ENCODE data around the gene SRF. TPM values are rescaled to one million over a fixed set of nuclear protein-coding genes. Genes with fewer than 3 reads are reported as not detected.
"Not testable (repeated sequence)": the region's sequence is repeated elsewhere in the genome, so short reads cannot be mapped to it uniquely, and the experiment has no call there.

The SRF gene
- total RNA-seq = 10 to 100 TPM; 27.8 to 28.2 TPM

DNA sequence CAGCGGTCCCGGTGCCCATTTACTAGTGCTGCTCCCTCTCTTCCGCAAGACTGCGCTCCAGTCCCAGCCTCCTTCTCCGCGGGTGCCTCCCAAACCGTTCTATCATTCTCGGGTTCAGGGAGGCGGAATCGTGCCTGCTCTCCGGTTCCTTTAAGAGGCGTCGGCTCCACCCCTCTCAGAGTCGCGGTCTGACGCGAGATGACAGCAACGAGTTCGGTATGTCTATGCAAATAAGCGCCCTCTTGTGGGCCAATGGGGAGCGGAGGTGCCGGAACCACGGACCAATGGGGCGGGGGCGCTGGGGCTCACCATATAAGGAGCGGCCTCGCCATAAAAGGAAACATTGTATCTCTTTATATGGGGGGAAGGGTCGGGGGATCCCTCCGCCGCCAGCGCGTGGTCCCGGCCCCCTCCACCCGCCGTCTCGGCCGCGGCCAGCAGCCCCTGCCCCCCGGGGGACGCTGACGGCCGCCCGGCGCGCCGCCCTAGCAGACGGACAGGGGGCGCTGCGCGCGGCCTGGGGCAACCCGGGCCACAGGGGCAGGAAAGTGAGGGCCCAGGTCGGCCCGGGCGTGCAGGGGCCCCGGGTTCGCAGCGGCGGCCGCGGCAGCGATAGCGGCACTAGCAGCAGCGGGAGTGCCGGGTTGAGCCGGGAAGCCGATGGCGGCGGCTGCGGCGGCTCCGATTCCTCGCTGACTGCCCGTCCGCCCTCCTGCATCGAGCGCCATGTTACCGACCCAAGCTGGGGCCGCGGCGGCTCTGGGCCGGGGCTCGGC lies at the start of gene SRF:
Gene SRF (plus strand): TSS at position 339 of the 776 bp plus-strand sequence. CDS start 388 bp downstream, at position 727.
- DNase-seq = peak; percentile 100
- CTCF ChIA-PET = interaction anchor here (2.1 kb wide), 1 partner anchor 27 kb away, joined by 11 read pairs; no protein-coding TSS in a partner anchor
- Mint-ChIP-seq H3K4me3 (peak within 1 kb of the TSS; percentile 96), H3K27me3 (ENCODE audit: low read depth) (no peaks in the 10 kb centered on the region), H3K36me3 (ENCODE audit: low read depth) (peaks cover 7% of the 10 kb centered on the region), H3K9me3 (no peaks in the 10 kb centered on the region), H3K4me1 (ENCODE audit: low read depth) (peaks cover 35% of the 10 kb centered on the region), H3K27ac (peak within 1 kb of the TSS; percentile 89)
- intact Hi-C loops (cut with micrococcal nuclease) = loop anchor here (1.0 to 5.0 kb wide), 15 partner anchors 112 to 1124 kb away; partner anchors contain the start of genes ABCC10, CNPY3, CUL7 and GTPBP2

DNA sequence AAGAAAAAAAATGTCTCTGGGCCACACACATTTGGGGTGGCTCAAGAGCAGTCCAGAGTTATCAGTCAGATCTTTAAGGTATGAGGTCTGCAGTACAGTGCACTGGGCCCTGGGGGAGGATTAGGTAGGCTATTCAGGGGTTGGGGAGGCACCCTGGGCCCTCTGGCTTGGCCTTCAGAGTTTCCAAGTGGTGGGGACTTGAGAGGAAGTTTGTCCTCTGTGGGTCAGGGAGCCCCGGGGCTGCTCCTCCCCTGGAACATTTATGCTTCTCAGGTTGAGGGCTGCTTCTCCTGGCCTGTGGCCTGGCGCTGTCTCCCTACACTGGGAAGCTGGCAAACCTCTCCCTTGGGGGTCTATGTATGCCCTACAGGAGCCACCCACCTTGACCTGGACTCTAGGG lies 48.9 kb upstream of the SRF start:
- Mint-ChIP-seq H3K9me3 (no peaks in the 10 kb centered on the region), H3K36me3 (ENCODE audit: low read depth) (no peaks in the 10 kb centered on the region), H3K27me3 (ENCODE audit: low read depth) (no peaks in the 10 kb centered on the region), H3K27ac (no peak overlapping the region), H3K4me1 (ENCODE audit: low read depth) (no peaks in the 10 kb centered on the region), H3K4me3 (no peak overlapping the region)
- intact Hi-C loops (cut with micrococcal nuclease) = no loop called here
- DNase-seq = no peak
- CTCF ChIA-PET = no interaction called here

DNA sequence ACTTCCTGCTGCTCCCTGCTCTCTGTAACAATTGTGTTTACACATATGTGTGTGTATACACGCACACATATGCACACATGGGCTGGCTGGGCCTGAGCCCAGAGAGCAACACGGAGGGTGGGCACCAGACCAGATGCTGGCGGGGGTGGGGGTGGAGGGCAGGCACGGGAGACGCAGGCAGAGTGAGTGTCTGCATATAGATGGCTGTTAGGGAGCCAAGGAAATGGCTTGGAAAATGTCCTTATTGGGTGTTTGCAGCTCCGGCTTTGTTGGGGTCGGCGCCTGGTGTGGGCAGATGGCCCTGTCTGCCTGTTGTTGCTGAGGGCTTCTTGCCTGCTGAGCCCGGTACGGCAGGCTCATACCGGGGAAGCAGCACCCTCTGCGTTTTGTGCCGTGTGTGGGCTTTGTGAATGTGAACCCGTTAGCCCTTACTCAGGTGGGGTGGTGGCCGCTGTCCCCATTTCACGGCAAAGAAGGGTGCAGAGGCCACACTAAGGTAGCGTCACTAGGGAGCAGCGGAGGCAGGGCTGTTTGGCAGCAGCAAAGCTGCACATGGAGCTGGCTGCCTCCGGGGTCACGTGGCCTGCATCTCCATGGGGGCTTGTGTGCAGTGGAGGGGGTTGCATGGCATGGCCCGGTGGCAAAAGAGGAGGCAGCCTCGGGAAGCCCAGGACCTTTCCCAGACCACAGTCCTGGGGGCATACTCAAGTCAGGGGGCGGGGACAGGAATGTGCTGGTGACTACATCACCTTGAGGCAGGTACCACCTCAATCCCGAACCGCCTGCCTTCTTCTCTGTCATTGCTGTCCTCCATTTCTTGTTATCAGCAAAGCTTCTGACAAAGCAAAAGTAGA lies 47.4 kb upstream of the SRF start:
- Mint-ChIP-seq H3K4me3 (no peak overlapping the region), H3K36me3 (ENCODE audit: low read depth) (no peaks in the 10 kb centered on the region), H3K9me3 (no peaks in the 10 kb centered on the region), H3K4me1 (ENCODE audit: low read depth) (no peaks in the 10 kb centered on the region), H3K27ac (no peak overlapping the region), H3K27me3 (ENCODE audit: low read depth) (no peaks in the 10 kb centered on the region)
- intact Hi-C loops (cut with micrococcal nuclease) = no loop called here
- no peak for DNase-seq
- CTCF ChIA-PET = interaction anchor here (0.9 to 1.2 kb wide), 3 partner anchors 20 to 185 kb away, joined by 3 to 4 read pairs (median 3); partner anchors contain the start of gene CRIP3

DNA sequence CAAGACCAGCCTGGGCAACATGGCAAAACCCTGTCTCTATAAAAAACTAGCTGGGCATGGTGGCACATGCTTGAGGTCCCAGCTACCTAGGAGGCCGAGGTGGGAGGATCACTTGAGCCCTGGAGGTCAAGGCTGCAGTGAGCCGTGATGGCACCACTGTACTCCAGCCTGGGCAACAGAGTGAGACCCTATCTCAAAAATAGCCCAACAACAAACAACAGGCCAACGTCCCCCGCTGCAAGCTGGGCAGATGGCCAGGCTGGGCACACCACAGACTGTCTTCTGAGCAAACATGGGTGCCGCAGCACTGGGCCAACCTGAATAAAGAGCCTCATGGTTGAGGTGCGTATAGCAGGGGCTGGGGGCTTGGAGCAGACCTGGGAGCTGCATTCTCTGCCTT lies 46.6 kb upstream of the SRF start:
- CTCF ChIA-PET = interaction anchor here (0.7 to 1.3 kb wide), 4 partner anchors 19 to 184 kb away, joined by 3 to 4 read pairs (median 3); partner anchors contain the start of gene CRIP3
- no peak for DNase-seq
- Mint-ChIP-seq H3K36me3 (ENCODE audit: low read depth) (no peaks in the 10 kb centered on the region), H3K4me1 (ENCODE audit: low read depth) (no peaks in the 10 kb centered on the region), H3K27me3 (ENCODE audit: low read depth) (no peaks in the 10 kb centered on the region), H3K4me3 (no peak overlapping the region), H3K9me3 (no peaks in the 10 kb centered on the region), H3K27ac (no peak overlapping the region)
- intact Hi-C loops (cut with micrococcal nuclease) = no loop called here

DNA sequence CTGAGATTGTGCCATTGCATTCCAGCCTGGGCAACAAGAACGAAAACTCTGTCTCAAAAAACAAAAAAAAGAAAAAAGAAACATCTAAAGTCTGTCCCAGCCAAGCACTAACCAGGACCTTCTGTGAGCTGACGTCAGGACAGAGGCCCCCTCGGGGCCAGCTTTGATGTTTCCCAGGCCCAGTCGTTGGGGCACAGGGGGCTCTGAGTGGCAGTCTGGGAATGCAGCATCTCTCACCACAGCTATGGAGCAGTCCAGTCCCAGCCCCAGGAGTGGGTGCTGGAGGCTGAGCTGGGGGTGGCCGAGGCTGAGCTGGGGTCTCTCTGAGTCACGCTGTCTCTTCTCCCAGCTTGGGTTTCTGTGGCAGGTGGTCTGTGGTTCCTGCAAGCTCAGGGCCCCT lies 46.0 kb upstream of the SRF start:
- no peaks in the 10 kb centered on the region for H3K27me3 Mint-ChIP-seq (ENCODE audit: low read depth)
- H3K4me3 Mint-ChIP-seq = no peak overlapping the region
- no peaks in the 10 kb centered on the region for H3K4me1 Mint-ChIP-seq (ENCODE audit: low read depth)
- H3K36me3 Mint-ChIP-seq (ENCODE audit: low read depth) = no peaks in the 10 kb centered on the region
- H3K9me3 Mint-ChIP-seq = no peaks in the 10 kb centered on the region
- intact Hi-C loops (cut with micrococcal nuclease) = no loop called here
- no peak overlapping the region for H3K27ac Mint-ChIP-seq
- CTCF ChIA-PET = interaction anchor here (0.7 to 1.3 kb wide), 4 partner anchors 19 to 183 kb away, joined by 3 to 4 read pairs (median 3); partner anchors contain the start of gene CRIP3
- DNase-seq = no peak

DNA sequence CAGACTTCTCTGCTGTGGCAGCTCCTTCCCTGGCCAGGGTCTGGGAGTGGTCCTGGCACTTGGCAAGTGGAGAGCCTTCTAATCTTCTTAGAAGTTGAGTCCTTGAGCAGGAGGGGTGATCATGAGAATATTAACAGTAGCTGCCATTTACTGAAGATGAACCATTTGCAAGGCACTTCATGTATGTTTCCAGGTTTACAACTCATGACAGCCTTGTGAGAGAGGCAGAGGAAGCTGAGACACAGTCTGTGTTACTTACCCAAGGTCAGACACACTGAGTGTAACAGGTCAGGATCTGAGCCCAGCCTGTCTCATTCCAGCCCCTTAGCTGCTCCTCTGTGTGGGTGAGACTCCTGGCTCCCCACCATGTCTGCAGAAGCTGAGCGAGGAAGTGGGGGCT lies 45.5 kb upstream of the SRF start:
- H3K27ac Mint-ChIP-seq = no peak overlapping the region
- H3K27me3 Mint-ChIP-seq (ENCODE audit: low read depth) = no peaks in the 10 kb centered on the region
- H3K4me3 Mint-ChIP-seq = no peak overlapping the region
- CTCF ChIA-PET = interaction anchor here (1.3 kb wide), 1 partner anchor 56 kb away, joined by 3 read pairs; no protein-coding TSS in a partner anchor
- no peaks in the 10 kb centered on the region for H3K4me1 Mint-ChIP-seq (ENCODE audit: low read depth)
- intact Hi-C loops (cut with micrococcal nuclease) = no loop called here
- no peaks in the 10 kb centered on the region for H3K36me3 Mint-ChIP-seq (ENCODE audit: low read depth)
- DNase-seq = no peak
- H3K9me3 Mint-ChIP-seq = no peaks in the 10 kb centered on the region

DNA sequence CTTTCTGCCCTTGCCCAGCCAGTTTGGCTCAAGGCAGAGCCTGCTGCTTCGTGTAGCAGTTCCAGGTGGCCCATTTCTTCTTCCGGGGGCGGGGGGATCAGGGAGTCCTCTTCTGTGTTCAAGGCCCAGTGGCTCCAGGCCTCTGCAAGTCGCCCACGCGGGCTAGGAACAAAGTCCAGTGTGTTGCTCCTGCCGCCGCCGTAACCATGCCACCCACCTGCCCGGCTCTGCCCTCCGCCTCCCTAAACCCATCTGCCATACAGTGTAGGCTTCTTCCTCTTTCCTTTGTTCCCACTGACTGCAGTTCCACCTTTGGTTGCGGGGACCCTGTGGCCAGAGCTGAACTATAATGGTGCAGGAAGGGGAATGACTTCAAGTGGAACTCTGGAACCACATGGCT lies 43.9 kb upstream of the SRF start:
- Mint-ChIP-seq H3K4me3 (no peak overlapping the region), H3K4me1 (ENCODE audit: low read depth) (no peaks in the 10 kb centered on the region), H3K36me3 (ENCODE audit: low read depth) (no peaks in the 10 kb centered on the region), H3K9me3 (no peaks in the 10 kb centered on the region), H3K27ac (no peak overlapping the region), H3K27me3 (ENCODE audit: low read depth) (no peaks in the 10 kb centered on the region)
- no peak for DNase-seq
- CTCF ChIA-PET = no interaction called here
- intact Hi-C loops (cut with micrococcal nuclease) = no loop called here

DNA sequence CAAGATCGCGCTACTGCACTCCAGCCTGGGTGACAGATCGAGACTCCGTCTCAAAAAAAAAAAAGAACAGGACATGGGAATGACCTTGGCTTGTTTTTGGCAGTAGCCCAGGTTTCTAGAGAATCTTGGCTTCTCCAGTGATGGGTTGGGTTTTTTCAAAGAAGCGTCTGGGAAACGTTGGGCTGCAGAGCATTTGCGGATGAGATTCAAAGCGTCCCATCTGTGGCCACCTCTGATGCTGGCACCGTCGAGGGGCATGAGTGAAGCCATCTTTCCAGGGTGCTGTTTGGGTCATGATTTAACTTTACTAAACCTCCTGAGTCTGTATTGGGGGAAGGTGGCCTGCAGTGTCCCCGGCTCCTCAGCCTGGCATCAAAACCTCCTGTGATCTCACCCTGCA lies 43.2 kb upstream of the SRF start:
- no peak overlapping the region for H3K4me3 Mint-ChIP-seq
- intact Hi-C loops (cut with micrococcal nuclease) = no loop called here
- no peaks in the 10 kb centered on the region for H3K9me3 Mint-ChIP-seq
- CTCF ChIA-PET = no interaction called here
- H3K4me1 Mint-ChIP-seq (ENCODE audit: low read depth) = no peaks in the 10 kb centered on the region
- H3K36me3 Mint-ChIP-seq (ENCODE audit: low read depth) = no peaks in the 10 kb centered on the region
- no peaks in the 10 kb centered on the region for H3K27me3 Mint-ChIP-seq (ENCODE audit: low read depth)
- no peak overlapping the region for H3K27ac Mint-ChIP-seq
- DNase-seq = no peak

DNA sequence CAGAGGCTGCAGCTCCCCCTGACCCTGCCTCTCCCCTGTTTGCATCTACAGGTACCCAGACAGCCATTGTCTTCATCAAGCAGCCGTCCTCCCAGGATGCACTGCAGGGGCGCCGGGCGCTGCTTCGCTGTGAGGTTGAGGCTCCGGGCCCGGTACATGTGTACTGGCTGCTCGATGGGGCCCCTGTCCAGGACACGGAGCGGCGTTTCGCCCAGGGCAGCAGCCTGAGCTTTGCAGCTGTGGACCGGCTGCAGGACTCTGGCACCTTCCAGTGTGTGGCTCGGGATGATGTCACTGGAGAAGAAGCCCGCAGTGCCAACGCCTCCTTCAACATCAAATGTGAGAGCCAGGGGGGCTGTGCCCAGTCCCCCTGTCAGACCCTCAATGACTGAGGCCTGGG lies 42.1 kb upstream of the SRF start:
- Mint-ChIP-seq H3K27ac (no peak overlapping the region), H3K27me3 (ENCODE audit: low read depth) (no peaks in the 10 kb centered on the region), H3K9me3 (no peaks in the 10 kb centered on the region), H3K4me1 (ENCODE audit: low read depth) (no peaks in the 10 kb centered on the region), H3K4me3 (no peak overlapping the region), H3K36me3 (ENCODE audit: low read depth) (no peaks in the 10 kb centered on the region)
- intact Hi-C loops (cut with micrococcal nuclease) = no loop called here
- CTCF ChIA-PET = interaction anchor here (0.8 to 1.7 kb wide), 2 partner anchors 13 to 15 kb away, joined by 3 to 6 read pairs; no protein-coding TSS in a partner anchor
- no peak for DNase-seq

DNA sequence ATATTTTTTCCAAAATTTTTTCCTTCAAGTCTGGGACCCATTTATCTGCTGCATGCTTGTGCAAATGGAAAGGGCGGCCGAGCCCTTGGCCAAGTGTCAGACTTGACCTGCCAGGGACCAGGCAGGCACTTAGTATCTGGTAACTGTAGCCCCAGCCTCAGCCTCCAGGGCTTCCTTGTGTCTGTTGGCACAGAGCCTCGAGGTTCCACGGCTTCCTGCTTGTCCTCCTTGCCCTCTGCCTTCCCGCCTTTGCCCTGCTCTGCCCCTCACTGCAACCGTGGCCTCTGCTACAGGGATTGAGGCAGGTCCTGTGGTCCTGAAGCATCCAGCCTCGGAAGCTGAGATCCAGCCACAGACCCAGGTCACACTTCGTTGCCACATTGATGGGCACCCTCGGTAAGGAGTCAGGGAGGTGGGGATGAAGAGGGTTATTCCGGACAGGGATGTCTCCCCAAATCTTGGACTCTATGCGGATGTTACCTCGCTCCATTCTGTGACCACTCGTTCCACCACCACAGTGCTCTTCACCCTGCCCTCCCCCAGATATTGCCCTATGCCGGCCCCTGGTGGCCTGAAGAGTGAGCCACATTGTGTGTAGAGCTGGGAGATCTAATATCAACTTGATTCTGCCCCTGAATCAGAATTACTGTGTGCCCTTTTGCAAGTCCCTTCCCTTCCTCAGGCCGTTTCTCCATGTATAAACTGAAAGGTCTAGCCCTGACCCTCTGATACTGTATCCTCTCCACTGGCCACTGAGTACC lies 41.5 kb upstream of the SRF start:
- Mint-ChIP-seq H3K4me3 (no peak overlapping the region), H3K9me3 (no peaks in the 10 kb centered on the region), H3K4me1 (ENCODE audit: low read depth) (no peaks in the 10 kb centered on the region), H3K36me3 (ENCODE audit: low read depth) (no peaks in the 10 kb centered on the region), H3K27me3 (ENCODE audit: low read depth) (no peaks in the 10 kb centered on the region), H3K27ac (no peak overlapping the region)
- CTCF ChIA-PET = interaction anchor here (0.8 to 1.7 kb wide), 2 partner anchors 14 kb away, joined by 3 to 6 read pairs; no protein-coding TSS in a partner anchor
- intact Hi-C loops (cut with micrococcal nuclease) = no loop called here
- peak; percentile 26 for DNase-seq

DNA sequence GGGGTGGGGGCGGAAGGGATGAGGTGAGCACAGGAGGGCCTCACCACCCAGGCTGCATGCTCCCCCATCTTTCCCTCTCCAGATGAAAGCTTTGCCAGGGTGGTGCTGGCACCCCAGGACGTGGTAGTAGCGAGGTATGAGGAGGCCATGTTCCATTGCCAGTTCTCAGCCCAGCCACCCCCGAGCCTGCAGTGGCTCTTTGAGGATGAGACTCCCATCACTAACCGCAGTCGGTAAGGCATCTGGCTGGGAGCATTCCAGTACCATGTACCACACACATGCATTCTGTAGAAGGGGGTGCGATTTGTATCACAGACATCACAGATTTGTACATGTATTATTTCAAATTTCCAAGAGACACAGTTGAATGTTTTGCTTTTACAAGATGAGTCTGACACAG lies 40.6 kb upstream of the SRF start:
- Mint-ChIP-seq H3K36me3 (ENCODE audit: low read depth) (no peaks in the 10 kb centered on the region), H3K9me3 (no peaks in the 10 kb centered on the region), H3K4me3 (no peak overlapping the region), H3K4me1 (ENCODE audit: low read depth) (no peaks in the 10 kb centered on the region), H3K27me3 (ENCODE audit: low read depth) (no peaks in the 10 kb centered on the region), H3K27ac (no peak overlapping the region)
- CTCF ChIA-PET = interaction anchor here (0.6 kb wide), 1 partner anchor 953 kb away, joined by 4 read pairs; no protein-coding TSS in a partner anchor
- intact Hi-C loops (cut with micrococcal nuclease) = no loop called here
- DNase-seq = no peak

DNA sequence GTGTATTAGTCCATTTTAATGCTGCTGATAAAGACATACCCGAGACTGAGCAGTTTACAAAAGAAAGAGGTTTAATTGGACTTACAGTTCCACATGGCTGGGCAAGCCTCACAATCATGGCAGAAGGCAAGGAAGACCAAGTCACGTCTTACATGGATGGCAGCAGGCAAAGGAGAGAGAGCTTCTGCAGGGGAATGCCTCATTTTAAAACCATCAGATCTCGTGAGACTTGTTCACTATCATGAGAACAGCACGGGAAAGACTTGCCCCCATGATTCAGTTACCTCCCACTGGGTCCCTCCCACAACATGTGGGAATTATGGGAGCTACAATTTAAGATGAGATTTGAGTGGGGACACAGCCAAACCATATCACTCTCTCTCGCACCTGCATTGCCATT lies 39.7 kb upstream of the SRF start:
- H3K27me3 Mint-ChIP-seq (ENCODE audit: low read depth); DNase-seq; H3K9me3 Mint-ChIP-seq; H3K4me3 Mint-ChIP-seq; H3K27ac Mint-ChIP-seq; intact Hi-C loops (cut with micrococcal nuclease); H3K4me1 Mint-ChIP-seq (ENCODE audit: low read depth); H3K36me3 Mint-ChIP-seq (ENCODE audit: low read depth): not testable (repeated sequence)
- CTCF ChIA-PET = interaction anchor here (0.6 to 1.0 kb wide), 2 partner anchors 12 to 954 kb away, joined by 3 to 4 read pairs; no protein-coding TSS in a partner anchor
